Fibroblast of skin of right biceps (primary cell): ENCODE measurements around the gene KCTD14.
"Not testable (repeated sequence)": the region's sequence is repeated elsewhere in the genome, so short reads cannot be mapped to it uniquely, and the experiment has no call there.

Experiments used
- DNase-seq: peaks from one replicate; pipeline ENCODE4 v3.0.0-alpha.2; 2013

KCTD14 gene, protein sequence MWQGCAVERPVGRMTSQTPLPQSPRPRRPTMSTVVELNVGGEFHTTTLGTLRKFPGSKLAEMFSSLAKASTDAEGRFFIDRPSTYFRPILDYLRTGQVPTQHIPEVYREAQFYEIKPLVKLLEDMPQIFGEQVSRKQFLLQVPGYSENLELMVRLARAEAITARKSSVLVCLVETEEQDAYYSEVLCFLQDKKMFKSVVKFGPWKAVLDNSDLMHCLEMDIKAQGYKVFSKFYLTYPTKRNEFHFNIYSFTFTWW

DNA sequence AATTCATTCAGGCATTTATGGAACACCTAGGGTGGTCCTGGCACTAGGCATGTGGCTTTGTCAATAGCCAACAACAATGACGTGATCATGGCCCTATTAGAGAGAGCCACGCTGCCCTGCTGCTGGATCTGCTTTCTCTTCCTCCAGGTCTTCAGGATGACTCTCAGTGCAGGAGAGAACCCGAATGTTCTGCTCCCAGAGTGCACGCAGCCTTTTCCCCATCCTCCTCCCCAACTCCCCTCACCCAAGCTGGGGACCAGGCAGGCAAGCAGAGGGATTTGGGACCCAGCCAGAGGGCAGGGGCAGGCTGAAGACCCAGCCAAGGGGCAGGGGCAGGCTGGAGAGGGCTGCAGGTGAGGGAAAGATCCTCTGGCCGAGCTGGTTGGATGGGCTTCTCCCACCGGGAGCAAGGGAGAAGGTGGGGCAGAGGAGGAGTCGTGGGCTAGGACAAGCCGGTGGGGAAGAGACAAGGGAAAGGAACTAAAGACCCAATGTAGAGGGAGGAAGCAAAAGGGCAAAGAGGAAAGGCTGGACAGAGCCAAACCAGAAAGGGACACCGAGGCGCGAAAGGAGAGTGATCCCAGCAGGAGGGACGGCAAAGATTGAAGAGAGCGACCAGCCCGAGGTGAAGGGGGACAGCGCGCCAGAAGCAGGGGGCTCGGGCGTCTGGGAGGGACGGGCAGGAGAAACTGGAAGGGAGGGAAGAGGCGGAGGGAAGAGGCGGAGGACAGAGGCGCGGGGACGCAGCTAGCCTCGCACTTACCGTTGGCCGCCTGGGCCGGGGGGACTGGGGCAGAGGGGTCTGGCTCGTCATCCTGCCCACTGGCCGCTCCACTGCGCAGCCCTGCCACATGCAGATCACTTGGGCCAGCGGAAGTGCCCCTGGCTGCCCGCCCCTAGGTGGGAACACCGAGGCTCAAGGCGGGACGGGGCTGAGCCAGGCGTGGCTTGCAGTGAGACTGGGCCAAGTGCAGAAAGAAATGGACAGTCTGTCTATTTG is at the start of gene KCTD14:
Gene KCTD14 (minus strand): TSS at position 880 of the 1,000 bp plus-strand sequence. CDS start 27 bp downstream, at position 853.
- no peak for DNase-seq

DNA sequence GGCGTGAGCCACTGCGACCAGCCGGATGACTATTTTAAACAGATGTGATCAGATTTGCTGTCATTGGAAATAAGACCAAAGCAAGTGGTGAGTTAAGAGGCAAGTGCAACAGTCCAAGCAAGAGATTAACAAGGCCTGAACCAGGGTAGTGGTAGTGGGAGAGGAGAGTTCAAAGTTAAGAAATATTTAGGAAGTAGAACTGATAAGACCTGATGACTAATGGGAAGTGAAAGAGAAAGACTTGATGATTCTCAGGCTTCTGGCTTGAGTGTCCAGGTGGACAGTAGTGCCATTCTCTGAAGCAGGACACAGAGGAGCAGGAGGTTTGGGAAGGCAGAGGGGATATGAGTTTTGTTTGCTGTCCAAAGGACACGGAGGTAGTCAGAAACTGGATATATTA is 49.4 kb upstream of the KCTD14 start:
- DNase-seq: no peak

DNA sequence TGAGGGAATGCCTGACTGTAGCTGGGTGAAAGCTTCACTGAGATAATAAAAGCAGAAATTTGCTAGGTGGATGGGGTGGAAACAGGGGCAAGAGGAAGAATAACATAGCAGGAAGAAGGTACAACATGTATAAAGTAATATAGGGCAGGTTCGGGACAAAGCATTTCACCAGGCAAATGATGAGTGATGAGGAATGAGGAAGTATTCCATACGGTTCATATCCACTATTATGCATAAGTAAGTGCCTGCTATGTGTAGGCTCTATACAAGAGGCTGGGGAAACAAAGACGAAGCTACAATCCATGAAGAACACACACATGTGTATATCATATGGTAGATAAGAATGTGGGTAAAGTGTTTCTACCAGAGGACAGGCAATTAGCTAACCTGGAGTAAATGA is 48.6 kb upstream of the KCTD14 start:
- no peak for DNase-seq

DNA sequence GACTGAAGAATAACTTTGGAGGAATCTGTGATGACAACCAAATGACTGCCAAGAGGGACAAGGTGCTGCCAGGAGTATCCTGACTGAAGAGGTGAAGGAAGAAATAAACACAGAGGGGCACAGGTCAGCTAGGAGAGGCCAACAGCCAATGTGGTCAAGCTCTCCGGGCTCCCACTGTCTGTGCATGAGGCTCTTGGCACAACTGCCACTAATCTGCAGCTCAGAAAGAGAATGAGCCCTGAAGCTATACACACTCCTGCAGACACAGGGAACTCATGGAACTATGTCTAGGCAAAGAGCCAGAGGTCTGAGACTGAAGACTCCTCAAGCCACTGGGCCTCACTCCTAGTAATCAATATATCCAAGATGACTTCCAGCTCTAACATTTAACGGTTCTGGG is 47.5 kb upstream of the KCTD14 start:
- no peak for DNase-seq

DNA sequence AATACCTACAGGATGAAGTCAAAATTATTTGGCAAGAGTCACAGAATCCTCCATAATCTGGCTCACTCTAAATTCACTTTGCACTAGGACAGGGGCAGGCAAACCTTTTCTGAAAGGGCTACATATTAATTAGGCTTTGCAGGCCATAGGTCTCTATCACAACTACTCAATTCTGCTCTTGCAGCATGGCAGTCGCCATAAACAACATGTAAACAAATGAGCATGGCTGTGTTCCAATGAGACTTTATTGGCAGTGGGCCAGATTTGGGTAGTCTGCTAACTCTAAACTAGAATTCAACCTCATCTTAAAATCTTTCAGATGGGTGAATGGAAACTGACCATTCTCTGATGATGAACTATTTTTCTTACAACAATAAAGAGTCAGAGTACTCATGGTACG is 46.4 kb upstream of the KCTD14 start:
- no peak for DNase-seq

DNA sequence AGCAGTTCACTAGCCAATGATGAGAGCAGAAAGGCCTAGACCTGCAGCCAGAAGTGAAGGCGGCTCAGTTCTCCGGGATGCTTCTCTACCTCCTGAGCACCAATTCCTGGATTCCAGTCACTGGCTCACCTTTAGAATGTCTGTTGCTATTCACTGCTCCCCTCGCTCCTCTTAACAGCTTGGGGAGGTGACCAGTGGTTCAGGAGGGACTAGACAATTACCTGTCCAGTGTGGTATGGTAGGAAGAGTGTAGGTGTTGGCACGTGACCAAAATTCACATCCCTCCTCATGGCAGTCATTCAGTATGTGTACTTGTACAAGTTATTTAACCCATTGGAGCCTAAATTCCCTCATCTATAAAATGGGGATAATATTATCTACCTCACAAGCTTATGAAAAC is 44.6 kb upstream of the KCTD14 start:
- DNase-seq: no peak

DNA sequence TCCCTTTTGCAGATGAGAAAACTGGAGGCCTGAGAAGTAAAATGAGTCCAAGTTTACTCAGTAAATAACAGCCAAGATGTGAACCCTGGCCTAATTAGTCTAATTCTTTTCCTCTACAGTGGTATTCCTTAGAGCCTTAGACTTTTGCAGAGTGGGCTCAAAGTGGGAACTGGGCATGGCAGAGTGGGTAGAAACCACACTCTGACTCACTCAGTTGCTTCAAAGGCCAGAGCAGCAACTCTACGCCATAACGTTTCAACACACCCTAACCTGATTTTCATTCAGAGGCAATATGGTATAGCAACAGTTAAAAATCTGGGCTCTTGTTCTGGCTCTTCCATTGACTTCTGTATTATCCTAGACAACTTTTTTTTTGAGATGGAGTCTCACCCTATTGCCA is 43.4 kb upstream of the KCTD14 start:
- no peak for DNase-seq

DNA sequence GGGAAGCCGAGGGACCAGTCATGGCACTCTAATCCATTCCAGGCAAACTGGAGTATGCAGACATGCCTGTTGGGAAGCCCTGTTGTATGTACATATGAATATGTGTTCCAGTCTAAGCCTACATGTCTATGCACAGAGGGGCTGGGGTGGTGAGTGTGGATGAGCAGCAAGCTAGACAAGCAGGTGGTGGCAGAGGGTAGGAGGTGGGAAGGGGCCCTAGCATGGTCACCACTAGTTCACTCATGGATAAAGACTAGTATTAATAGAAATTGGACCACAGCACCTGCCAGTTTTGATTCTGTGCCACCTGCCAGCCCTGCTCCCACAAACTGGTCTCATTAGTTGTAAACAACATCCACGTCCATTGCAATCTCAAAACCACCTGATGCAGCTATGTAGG is 42.1 kb upstream of the KCTD14 start:
- DNase-seq: no peak

DNA sequence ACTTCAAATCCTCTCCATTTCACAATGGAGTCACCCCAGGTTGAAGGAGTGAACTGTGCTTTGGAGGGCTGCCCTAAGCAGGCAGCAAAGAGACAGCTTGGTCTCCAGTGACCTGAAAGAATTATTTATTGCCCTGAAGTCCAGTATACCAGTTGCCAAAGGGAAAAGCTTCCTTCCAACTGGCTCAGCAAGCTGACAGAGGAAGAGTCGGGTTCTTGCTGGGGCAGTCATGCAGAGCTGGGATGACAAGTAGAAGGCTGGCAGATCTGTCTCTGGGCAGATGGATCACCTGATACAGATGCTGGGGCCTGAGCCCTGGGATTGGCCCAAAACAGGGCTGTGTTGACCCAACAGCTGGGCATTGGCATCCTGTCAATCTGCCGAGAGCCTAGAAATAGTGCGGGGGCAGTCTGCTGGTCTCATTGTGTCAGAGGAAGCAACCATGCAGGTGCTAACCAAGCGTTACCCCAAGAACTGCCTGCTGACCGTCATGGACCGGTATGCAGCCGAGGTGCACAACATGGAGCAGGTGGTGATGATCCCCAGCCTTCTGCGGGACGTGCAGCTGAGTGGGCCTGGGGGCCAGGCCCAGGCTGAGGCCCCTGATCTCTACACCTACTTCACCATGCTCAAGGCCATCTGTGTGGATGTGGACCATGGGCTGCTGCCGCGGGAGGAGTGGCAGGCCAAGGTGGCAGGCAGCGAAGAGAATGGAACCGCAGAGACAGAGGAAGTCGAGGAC is 40.5 kb upstream of the KCTD14 start, which contains the start of gene THRSP:
Gene THRSP (plus strand): TSS at position 422 of the 742 bp plus-strand sequence. CDS start 21 bp downstream, at position 443.
- no peak for DNase-seq

DNA sequence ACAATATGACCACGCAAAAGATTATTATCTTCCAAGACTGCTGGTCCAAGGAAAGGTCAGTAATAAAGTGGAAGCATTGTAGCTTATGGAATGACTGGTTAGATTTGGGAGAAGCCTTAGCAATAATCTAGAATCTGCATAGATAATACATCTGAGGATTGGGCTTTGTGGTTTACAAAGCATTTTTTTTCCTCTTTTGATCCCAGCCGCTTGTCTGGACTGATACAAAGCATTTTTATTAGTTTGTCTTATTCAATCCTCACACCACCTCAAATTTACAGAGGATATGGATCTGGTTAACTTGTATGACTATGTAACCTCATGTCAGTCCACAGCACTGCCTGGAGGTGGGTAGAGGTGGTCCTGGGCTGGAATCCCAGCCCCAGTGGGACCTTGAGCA is 39.6 kb upstream of the KCTD14 start:
- DNase-seq: no peak

DNA sequence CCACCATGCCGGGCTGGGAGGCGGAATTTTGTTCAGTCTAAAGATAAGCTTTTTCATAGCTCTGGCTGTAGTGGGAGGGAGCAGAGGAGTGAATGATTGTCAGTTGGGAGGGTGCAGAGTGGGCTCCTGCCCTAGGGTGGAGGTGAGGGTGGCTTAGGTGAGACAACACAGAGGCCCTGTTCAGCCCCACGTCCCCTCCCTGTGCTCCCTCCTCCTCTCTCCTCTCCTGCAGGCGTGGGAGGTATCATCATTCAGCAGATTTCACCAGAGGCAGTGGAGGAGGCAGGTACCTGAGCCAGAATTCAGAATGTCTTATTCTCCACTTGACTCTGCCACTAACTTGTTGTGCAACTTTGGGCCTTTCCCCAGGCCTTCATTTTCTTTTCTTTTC is 38.8 kb upstream of the KCTD14 start:
- no peak for DNase-seq

DNA sequence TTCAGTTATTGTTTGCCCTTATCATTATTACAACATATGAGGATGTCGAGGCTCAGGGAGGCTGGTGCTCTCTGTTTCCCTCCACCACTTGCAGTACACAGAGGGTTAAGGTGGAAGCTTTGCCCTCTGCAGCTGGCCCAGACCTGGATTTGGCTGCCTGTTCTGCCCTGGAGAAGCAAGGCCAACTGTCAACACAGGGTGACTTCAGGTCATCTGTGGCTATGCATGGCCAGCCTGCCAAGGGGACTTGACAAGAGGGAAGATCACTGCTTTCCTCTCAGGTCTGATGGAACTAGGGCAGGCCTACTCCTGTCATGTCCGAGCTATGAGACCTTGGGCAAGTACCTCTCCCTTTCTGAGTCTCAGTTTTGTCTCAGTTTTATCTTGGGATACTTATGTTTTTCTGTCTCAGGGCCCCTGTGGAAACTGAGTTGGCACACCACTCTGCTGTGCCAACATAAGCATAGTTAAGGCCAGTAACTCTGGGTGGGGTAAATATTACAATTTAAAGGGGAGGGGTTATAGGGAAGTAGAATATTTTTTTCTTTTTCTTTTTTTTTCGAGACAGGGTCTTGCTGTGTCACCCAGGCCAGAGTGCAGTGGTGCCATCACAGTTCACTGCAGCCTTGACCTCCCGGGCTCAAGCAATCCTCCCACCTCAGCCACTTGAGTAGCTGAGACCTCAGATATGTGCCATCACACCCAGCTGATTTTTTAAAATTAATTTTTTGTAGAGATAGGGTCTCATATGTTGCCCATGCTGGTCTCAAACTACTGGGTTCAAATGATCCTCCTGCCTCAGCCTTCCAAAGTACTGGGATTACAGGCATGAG is 38.2 kb upstream of the KCTD14 start:
- DNase-seq: no peak

DNA sequence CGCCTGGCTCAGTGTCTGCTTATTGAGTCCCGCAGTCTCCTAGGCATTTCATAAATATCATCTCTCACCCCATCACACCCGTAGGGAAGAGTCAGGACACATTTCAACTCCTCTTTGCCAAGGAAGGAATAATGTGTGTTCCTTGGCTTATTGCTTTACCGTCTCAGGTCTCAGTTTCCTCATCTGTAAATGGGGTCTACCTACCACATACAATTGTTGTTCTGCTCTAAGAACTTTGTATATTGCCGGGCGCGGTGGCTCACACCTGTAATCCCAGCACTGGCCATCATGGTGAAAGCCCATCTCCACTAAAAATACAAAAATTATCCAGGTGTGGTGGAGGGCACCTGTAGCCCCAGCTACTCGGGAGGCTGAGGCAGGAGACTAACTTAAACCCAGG is 37.5 kb upstream of the KCTD14 start:
- no peak for DNase-seq

DNA sequence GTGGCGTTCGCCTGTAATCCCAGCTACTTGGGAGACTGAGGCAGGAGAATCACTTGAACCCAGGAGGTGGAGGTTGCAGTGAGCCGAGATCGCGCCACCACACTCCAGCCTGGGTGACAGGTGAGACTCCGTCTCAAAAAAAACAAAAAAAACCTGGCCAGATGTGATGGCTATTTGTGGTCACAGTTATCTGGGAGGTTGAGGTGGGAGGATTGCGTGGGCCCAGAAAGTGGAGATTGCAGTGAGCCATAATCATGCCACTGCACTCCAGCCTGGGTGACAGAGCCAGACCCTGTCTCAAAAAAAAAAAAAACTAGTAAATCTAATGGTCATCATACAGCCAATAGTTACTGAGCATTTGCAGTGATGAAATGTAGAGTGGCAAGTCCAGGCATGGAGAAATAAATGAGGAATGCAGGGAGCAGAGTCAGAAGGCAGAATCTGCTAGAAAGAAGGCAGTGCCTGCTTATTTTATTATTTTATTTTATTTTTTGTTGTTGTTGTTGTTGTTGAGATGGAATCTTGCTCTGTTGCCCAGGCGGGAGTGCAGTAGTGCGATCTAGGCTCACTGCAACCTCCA is 36.8 kb upstream of the KCTD14 start:
- not testable (repeated sequence) for DNase-seq

DNA sequence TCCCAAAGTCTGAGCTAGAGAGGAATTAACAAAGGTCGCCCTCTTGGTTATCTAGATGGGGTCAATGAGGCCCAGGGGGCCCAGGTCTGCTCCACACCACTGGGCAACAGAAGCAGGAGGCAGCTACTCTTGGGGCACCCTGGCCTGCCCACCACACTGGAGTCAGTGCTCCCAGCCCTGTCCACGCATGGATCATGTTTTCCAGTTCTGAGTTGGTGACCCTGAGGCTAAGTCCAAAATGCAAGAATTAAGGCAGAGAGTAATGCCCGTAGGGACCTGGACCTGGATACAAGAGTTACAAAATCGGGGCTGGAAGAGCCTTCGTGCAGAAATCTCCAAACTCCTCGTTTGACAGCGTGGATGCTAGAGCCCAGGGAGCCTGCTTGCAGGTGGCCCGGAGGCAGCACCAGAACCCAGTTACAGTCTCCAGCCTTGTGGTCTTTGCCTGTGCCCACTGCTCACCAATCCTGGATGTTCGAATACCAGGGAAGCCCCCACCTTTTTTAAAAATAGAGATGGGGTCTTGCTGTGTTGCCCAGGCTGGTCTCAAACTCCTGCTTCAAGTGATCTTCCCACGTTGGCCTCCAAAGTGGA is 34.5 kb upstream of the KCTD14 start:
- DNase-seq: no peak

DNA sequence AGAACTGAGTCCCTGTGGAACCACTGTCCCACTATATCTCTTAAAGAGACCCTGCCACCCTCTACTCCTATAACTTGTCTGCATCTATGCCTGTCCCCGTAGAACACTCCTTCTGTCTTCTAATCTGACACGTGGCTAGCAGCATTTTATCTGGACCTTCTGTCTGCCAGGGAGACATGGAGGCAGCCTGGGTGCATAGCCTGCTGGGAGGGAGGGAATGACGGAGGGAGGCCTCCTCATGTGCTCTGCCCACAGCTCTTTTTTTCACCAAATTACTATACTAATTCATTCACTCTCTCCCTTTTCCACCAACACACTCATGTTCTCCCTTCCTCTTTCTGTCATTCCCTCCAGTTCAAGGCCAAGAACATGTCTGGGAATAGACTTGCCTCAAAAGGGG is 33.0 kb upstream of the KCTD14 start:
- no peak for DNase-seq

DNA sequence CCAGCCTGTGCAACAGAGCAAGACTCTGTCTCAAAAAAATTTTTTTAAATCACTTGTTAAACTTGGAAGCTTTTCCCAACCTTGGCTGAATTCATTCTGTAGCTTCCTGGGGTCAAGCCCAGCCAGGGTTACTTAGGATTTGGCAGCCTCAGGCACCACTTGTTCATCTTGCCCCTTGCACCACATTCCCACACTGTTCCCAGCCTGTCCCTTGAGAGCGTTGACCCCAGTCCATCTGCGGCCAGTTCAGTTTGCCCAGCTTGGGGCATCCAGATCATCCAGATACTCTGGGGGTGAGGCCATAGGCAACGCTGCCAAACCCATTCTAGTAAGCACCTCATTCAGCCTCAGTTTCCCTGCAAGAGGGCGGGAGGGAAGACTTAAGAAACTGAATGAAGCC is 31.9 kb upstream of the KCTD14 start:
- no peak for DNase-seq

DNA sequence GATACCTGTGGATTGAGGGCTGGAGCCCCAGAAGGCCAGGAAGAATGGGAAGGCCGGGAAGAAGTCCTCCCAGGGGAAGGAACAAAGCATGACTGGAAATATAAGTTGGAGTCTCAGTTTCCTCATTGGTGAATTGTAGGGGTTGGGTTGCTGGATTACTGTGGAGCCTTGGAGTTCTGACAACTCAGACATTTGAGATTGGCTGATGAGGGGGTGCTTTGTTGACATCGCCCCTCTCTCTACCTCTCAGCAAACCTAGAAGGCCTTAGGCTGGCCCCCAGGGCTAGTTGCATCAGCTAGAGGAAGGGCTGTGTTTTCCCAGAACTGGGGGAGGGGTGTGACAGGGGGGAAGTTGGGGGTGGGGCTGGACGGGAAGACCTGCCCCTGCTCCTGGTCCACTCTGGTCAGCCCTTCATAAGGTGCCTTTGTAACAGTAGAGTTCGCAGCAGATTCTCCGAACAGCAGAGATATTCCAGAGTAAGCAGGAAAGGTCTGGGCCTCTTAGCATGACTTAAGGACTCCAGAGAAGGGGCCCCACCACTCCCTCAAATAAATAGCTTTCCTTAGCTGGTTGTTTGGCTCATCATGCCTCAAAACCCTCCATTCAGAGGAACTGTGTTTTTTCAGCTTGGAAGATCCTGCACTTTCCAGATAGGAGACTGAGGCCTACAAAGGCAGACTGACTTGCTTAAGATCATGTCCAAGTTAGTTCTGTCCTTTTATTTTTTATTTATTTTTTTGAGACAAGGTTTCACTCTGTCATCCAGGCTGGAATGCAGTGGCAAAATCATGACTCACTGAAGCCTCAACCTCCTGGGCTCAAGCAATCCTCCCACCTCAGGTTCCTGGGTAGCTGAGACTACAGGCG is 28.1 kb upstream of the KCTD14 start:
- peak; percentile 81 for DNase-seq

DNA sequence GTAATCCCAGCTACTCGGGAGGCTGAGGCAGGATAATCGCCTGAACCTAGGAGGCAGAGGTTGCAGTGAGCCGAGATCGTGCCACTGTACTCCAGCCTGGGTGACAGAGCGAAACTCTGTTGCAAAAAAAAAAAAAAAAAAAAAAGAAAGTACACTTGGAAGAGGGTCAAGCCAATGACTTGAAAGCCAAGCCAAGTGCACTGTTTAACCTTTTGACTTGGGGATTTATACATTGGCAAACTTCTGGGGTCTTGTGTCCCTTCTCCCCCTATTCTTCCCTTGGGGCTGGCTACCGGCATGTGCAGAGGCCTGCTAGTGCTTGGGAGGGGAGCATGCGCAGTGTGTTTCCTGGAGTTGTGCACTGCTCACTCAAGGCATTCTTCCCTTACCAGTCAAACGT is 26.3 kb upstream of the KCTD14 start:
- DNase-seq: no peak

DNA sequence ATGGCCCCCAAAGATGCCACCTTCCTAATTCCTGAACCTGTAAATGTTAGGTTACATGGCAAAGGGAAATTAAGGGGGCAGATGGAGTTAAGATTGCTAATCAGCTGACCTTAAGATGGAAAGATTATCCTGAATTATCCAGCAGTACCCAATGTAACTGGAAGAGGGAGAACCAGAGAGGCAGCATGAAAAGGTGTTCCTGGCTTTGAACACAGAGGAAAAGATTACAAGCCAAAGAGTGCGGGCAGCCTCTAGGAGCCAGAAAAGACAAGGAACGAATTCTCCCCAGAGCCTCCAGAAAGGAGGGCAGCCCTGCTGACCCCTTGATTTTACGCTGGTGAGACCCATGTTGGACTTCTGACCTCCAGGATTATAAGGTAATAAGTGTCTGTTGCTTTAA is 25.5 kb upstream of the KCTD14 start:
- no peak for DNase-seq

DNA sequence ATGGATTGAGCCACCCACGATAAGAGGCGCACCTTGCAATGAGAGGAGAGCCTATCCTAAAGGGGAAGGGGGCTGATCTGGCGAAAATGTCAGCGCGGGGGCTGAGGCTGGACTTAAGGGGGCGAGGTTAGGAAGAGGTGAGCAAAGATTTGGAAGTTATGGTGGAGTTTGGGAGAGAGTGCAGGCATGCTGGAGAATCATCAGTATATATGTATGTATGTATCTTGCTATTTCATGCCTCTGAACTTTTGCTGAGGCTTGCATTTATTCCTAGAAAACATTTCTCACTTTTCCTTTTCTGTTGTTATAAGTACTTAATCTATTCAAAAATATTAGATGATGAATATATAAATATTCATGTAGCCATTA is 23.4 kb upstream of the KCTD14 start:
- no peak for DNase-seq
